Activated CD8-positive, alpha-beta memory T cell treated with anti-CD3 and anti-CD28 coated beads, Interleukin-2, amount 50 U/mL, for 48 hours (primary cell): ENCODE results near the gene NIT2.
"Not testable (repeated sequence)": the region's sequence is repeated elsewhere in the genome, so short reads cannot be mapped to it uniquely, and the experiment has no call there.

Source experiments
- DNase-seq: peaks from one replicate; pipeline ENCODE4 v3.0.0-alpha.2; 2020

Gene NIT2

DNA sequence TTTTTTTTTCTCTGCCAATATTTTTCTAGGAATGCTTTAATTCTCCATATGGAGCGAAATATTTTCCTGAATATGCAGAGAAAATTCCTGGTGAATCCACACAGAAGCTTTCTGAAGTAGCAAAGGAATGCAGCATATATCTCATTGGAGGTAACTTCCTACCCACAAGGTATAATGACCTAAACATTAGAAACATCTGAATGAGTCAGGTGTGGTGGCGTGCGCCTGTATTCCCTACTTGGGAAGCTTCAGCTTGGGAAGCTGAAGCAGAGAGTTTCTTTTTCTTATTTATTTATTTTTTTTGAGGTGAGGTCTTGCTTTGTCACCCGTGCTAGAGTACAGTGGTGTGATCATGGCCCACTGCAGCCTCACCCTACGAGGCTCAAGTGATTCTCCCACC is 5.2 kb downstream of the NIT2 start:
- DNase-seq = no peak

DNA sequence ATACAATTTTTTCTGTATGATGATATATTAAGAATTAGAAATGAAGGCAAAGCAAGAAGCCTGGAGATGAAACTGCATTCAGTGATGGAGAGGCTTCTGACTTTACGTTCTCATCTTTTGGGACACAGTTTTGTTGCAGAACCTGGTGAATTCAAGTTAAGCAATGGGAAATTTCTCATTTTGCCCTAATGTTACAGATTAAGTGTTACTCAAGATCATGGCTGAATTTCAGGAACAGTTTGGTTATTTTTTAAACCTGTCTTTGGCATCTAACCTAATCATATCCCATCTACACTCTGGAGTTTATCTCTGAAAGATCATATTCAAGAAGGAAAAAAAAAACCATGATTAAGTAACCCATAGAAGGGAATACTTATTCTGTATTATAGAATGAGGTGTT is 6.0 kb downstream of the NIT2 start:
- DNase-seq = no peak

DNA sequence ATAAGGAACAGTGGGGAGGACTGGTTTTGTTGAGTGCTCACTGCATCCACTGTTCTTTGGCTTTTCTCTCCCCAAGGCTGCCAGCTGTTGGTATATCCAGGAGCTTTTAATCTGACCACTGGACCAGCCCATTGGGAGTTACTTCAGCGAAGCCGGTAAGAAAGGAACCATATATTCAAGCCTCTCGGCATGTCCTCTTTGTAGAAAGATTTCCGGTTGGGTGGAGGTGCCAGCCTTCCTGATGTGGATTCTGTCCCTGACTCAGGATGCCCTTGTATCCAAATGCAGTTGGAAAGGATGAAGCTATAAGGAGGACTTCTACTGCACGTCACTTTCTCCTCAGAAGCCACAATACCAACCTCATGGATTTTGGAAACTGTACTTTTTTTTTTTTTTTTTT is 14.2 kb downstream of the NIT2 start:
- DNase-seq = no peak

DNA sequence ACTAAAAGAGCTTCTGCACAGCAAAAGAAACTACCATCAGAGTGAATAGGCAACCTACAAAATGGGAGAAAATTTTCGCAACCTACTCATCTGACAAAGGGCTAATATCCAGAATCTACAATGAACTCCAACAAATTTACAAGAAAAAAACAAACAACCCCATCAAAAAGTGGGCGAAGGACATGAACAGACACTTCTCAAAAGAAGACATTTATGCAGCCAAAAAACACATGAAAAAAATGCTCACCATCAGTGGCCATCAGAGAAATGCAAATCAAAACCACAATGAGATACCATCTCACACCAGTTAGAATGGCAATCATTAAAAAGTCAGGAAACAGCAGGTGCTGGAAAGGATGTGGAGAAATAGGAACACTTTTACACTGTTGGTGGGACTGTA is 17.2 kb downstream of the NIT2 start:
- DNase-seq = not testable (repeated sequence)

DNA sequence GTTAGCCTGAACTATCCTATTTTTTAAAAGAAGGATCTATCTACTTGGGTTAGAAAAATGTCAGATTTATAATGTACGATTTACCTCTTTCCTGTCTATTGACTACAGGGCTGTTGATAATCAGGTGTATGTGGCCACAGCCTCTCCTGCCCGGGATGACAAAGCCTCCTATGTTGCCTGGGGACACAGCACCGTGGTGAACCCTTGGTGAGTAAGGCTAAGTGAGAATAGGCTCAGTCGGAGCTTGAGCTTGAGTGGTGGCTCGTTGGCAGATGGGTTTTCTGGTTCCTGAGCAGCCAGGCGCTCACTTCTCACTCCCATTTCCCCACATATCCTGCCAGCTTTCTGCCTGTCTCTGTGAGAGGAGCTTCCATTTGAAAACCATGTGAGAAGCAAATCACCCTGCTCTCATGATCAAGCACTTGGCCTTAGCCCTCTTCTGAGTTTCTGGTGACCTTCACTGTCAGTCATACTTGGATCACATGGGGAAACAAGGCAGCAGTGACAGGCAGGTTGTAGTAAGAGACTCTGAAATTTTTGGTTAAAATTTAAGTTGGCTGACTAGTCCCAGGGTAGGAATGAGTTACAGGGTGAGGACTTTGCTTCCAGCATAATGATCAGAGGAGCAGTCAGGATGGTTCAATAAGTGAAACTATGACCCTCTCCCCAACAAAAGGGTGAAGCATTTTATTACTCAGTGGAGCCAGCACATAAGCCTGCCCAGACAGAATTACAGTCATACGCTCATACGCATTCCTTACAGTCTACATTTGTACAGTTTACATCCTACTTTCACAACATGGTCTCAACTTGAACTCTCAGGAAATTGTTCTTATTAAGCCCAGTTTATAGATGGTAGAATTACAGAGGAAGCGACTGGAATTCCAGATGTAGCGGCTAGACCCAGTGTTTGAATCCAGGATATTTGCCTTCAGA is 18.0 kb downstream of the NIT2 start:
- DNase-seq = no peak

DNA sequence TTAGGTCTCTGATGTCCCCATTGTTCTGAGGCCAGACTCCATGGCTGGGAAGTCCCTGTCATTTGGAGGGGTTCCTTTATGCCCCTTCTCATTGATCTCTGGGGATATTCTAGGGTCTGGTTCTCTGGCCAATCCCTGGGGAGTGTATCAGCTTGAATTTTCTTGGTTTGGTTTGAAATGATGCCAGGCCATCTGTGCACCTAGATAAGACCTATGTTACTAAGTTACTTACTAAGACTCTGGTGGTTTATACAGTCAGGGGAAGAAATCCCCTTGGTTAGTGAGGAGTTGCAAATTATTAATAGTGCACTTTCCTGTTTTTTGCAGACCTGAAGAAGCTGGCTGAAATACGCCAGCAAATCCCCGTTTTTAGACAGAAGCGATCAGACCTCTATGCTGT is 20.3 kb downstream of the NIT2 start:
- DNase-seq = no peak

DNA sequence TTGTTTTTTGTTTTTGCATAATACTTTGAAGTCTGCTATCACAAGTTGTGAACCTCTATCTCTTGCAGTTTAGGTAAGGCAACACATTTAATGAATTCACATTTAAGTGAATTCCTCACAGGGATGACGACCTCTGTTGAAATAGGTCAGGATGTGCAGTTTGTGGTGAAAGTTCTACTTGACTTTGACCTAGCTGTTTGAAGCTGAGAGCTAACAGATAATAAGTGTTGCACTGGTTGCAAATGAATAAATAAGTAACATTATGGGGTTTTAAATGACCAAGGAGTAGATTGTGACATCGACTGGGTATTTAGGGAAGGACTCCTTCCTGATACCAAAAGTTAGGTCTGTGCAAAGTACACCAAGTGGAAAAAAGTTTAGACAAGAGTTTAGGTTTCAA is 23.9 kb downstream of the NIT2 start:
- DNase-seq = no peak

DNA sequence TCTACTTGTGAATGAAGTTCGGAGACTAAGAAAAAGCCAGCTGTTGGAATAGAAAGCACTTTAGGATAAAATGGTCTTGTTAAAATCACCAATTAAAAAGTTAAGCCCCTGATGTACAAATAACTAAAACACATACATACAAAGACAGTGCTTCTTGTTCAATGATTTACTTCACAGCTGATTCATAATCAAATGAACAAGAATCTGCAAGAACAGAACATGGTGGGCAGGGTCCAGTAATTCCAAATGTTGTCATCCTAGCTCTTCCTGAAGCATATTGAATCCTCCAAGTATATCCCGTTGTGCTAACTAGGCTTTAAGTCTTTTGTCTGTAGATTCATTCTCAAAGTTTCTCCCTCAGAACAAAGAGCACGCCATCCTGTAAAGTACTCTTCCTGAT is 24.5 kb downstream of the NIT2 start:
- DNase-seq = no peak

DNA sequence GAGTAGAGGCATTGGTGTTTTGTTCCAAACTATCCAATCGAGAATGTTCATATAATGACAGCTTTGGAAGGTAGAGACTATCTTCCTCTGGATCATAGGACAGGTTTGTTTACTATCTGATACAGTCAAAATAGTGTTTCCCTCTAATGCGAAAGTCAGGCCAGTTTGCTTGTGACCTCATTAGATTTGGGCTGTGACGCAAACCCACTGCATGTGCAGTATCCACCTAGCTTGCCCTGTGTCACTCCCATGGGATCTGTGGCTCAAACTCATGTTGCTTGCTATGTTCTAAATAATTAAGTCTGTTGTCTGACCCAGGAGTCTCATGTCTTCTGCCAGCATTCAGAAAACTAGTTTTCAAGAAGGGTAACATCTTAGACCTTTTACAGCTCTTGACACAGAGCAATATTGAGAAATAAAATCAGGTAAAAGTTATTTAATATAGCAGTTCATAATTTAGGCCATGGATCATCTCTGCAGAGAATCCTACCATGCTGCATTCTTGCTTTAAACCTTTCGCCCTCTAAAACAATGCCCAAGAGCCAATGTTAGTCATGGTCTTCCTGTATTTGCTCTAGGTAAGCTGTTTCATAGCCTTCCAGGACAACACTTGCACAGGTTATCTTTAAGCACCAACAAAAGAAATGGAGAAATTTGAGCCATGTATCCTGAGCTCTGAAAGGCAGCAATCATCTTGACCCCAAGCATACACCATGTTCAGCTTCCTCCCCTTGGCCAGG is 26.4 kb downstream of the NIT2 start:
- no peak for DNase-seq

DNA sequence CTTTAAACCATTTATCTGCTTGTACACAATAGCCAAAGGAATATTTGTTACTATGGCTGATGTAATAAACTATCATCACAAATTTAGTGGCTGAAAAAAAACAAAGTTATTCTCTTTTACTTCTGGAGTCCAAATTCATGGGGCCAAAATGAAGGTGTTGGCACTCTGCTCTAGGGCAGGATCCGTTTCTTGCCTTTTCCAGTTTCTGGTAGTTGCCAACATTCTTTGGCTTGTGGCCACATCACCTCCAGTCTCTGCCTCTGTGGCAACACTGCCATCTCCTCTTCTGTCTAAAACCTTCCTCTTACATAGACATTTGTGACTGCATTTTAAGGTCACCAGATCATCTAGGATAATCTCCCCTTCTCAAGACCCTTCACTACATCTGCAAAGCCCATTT is 27.3 kb downstream of the NIT2 start:
- DNase-seq = no peak

DNA sequence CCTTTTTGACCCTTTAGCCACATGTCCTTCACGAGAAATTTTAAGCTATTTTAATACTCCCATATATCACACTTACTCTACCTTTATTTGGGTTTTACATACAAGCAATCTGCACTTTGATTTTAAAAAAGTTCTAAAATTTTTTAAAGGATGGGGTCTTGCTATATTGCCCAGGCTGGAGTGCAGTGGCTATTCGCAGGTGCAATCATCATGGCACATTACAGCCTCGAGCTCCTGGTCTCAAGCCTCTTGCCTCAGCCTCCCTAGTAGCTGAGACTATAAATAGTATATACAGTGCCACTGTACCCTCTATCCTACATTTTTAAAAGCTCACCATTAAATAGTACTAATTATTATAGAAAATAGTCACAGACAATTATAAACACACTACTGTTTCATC is 29.9 kb downstream of the NIT2 start:
- no peak for DNase-seq

DNA sequence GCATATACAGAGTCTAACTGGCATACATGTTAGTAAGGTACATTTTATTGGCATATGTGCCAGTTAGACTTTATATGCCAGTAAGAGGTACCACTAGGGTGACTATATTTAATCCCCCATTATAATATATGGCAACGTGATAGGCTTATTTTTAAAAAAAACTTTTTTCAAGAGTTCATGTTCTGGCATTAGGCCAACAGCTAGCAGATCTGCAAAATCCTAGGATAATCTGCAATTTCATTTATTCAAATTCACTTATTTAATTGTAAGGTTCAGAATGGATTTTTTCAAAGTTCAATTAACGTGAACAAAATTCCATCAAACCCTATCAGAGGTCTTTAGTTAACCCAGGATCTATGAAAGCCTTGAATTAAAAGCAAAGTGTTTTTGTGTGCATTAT is 31.9 kb downstream of the NIT2 start:
- DNase-seq = no peak

DNA sequence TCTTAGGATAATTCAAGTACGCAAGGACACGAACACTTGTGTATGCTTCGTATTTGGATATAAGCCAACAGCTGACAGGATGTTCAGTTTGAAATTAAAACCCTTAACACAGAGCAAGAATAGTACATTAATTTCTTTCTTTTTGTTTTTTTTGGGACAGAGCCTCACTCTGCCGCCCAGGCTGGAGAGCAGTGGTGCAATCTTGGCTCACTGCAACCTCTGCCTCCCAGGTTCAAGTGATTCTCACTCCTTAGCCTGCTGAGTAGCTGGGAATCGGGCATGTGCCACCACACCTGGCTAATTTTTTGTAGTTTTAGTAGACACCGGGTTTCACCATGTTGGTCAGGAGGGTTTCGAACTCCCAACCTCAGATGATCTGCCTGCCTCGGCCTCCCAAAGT is 33.9 kb downstream of the NIT2 start:
- no peak for DNase-seq

DNA sequence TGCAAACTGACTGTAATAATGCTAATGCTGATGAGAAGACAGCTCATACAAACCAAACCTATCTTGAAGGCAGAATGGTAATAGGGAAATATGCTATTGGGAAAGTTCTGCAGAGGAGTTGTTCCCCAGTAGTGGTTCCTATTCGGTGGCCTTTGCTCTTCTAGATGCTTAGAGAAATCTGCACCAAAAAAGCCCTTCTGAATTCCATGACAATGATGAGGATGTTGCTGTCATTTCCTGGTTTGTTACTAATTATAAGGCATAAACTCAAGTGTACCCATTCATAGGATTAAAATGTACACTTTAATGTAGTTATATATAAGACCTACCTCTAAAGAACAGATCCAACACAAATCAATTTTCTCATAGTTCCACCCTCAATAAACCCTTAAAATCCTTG is 36.2 kb downstream of the NIT2 start:
- no peak for DNase-seq

DNA sequence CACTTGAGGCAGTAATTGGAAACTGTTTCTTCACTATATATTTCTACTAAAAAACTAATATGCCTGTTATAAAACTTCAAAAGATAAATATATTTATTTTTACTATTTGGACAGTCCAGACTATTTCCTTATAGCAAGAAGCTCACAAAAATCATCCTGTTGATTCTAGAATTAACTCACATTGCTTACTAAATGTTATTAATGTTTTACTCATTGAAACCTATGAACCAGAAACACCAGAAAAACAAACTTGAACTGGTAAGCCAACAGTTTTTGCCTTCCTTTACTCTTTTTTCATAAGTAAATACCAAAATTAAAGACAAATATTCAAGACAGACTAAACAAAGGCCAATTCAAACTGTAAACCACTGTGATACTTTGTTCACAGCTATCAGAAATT is 40.0 kb downstream of the NIT2 start:
- DNase-seq = no peak

DNA sequence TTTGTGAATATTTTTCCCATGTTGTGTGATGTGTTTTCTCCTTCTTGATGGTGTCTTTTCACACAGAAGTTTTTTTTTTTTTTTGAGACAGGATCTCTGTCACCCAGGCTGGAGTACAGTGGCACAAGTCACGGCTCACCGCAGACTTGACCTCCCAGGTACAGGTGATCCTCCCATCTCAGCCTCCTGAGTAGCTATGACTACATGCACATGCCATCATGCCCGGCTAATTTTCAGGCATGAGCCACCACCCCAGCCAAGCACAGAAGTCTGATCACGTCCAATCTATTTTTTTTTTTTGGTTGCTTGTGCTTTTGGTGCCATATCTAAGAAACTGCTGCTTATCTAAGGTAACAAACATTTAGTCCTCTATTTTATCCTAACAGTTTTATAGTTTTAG is 41.7 kb downstream of the NIT2 start:
- DNase-seq = no peak

DNA sequence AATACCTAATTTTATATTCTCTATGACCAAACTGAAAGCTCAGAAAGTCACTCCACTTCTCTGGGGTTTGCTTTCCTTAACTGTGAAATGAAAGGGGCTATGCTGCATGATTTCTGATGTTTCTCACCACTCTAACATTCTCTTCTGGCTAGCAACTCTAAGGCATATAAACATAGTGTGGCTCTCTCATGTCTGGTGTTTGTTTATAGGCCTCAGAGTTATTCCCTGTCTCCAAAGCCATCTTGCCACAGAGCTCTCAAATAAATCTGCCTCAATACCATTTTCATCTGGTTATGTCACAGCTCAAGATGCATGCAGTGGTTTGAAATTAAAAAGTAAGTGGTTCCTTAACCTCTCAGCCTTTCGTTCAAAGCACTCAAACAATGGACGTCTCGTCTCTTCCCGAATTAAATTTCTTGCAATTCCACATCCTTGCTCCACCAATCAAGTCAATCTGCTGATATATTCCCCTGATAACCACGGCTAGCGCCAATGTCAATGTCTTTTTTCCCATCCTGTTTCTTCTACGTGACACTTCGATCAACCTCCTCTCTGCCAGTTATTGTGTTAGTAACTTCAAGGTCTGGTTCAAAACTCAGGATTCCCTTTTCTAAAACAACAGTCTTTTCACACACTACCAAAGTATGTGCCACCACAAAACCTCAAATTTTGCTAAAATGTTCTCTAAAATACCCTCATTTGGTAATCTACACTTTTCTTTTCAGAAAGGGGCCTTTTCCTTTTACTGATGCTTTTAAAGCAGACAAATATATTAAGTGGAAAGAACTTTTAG is 50.4 kb downstream of the NIT2 start:
- DNase-seq = no peak

DNA sequence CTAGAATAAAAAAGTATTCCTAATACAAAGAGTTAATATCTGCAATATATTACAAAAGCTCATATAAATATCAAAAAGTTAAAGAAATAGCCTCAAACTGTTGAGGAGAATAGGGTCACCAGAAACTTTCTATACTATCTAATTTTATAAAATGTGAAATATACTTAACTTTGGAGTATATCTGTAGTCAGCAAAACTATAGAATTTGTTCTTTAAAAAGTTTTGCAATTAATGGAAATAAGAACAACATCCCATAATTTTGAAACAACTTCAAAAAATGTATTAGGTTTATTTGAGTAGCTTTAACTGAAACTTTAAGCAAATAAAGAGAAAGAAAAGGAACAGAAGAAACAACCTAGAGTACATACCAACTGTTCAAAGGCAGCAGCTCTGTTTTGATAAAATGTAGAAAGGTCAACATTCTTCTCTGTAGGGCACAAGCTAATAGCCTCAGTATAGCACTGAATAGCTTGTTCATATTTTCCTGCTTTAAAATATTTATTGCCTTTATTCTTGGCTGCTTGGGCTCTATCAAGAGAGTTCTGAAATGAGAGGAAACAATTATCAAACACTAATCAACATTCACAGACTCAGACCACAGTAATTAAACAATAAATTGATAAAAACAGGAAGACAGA is 52.0 kb downstream of the NIT2 start:
- DNase-seq = no peak

DNA sequence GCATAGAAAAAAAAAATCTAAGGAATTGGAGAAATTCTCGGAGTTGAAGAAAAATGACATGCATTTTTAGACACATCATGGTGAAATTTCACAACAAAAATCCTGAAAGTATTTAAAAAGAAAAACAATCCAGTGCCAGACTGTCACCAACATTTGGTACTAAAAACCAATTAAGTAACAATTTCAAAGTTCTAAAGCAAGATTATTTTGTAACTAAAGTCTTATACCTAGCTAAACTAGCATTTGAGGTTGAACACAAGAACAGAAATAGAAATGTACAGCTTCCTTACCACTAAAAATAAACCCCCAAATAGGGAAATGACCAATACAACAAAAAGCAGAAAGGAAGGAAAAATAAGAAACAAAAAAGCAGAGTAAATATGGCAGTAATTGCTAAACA is 54.5 kb downstream of the NIT2 start:
- DNase-seq = no peak

DNA sequence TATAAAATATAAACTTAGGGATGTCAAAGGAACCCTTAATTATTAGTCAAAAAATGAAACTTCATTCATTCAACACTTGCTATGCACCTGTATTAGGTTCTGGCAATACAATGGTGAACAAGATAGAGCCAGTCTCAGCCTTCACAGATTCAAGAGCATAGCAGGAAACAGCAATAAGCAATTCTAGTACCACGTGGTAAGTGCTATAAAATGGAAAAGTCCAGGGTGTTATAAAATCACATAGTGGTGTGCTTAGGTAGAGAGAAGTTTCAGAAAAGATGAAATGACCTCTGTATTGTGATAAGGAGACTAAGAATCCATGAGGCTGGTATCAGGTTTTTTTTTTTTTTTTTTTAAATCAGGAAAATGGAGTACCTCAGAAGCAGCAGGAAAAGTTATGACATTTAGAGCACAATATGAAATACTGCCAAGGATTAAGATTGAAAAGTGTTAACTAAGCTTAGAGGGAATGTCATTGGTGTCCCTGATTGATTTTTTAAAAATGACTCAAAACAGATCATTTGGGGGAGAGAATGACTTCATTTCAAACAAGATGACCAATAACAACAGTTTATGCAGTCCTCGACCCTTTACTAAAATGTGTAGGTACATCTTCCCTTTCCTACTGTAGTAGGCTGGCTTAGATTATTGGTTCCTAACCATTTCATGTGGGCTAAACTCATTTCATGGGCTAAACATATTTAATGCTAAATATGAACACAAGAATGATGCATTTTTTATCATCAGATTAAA is 61.3 kb downstream of the NIT2 start:
- DNase-seq = no peak

DNA sequence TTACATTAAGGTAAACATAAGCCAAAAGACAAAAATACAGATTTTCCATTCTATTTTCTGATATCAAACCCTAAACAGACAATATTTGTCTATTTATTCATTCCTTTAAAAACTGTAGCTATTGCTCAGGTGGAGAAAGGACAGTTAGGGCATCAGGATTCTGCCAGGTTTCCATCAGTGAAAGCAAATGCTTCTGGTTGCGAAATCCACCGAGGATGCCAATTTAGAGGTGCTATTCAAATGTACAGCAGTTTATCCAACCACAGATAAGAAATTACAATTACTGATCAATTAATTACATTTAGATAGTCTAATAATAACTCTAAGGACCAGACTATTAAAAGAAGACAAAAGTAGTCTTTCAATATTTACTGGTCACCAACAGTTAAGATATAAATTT is 62.4 kb downstream of the NIT2 start:
- DNase-seq = no peak

DNA sequence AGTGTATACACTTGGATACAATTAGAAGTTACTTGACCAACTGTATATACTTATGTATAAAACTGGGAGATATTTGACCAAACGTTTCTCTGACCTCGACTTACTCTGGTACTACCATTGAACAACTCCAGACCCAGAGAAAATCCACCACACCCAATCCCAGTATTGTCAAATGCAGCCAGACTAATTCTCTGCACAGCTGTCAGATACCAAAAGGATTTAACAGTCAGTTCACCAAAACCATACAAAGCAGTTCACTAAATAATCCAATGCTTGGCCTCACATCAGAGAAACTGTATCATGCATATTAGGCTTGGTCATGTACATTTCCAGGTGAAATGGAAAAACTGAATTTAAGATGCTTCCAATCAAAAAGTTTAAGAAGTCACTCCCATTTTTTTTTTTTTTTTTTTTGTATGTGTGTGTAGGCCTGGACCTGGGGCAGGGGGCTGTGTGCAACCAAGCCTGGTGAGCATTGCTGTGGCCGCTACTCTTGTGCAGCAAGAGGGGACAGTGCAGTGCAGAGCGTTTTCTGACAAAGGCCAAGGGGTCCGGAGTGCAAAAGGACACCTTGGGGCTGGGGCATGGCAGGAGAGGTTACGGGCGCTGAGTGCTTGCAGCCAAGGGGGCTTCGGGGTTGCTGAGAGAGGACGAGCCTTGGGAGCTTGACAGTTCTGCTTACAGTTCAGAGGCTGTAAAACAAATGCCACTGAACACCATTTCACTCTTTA is 64.9 kb downstream of the NIT2 start:
- DNase-seq = no peak
